ENCODE data around the gene WDR5.
A peak's percentile ranks its signal among the peaks of the same experiment; 100 is the strongest.

Gene WDR5

GRCh38 chr9:134174526-134175290 lies 38.8 kb downstream of the WDR5 start:
- DNase-seq, result no peak

- no peak for DNase-seq
Observed at GRCh38 chr9:134175291-134175807, 39.5 kb downstream of the WDR5 start.

- DNase-seq, result no peak
Observed at GRCh38 chr9:134175808-134176598, 40.1 kb downstream of the WDR5 start.

- no peak for DNase-seq
Observed at GRCh38 chr9:134176599-134176968, 40.7 kb downstream of the WDR5 start.

GRCh38 chr9:134177186-134177585 lies 41.3 kb downstream of the WDR5 start:
- DNase-seq, result no peak

GRCh38 chr9:134177624-134178393 lies 41.9 kb downstream of the WDR5 start:
- no peak for DNase-seq

- no peak for DNase-seq
Observed at GRCh38 chr9:134178394-134178767, 42.5 kb downstream of the WDR5 start.

- DNase-seq, result no peak
Observed at GRCh38 chr9:134178768-134179551, 43.1 kb downstream of the WDR5 start.

- DNase-seq, result no peak
Observed at GRCh38 chr9:134179595-134179917, 43.7 kb downstream of the WDR5 start.

GRCh38 chr9:134179918-134180785 lies 44.3 kb downstream of the WDR5 start:
- no peak for DNase-seq

- DNase-seq, result no peak
Observed at GRCh38 chr9:134180786-134181647, 45.1 kb downstream of the WDR5 start.

GRCh38 chr9:134181648-134182034 lies 45.8 kb downstream of the WDR5 start:
- DNase-seq, result no peak

GRCh38 chr9:134182554-134183085 lies 46.7 kb downstream of the WDR5 start:
- DNase-seq, result no peak

GRCh38 chr9:134185536-134186011 lies 49.7 kb downstream of the WDR5 start:
- peak; percentile 26 for DNase-seq

- no peak for DNase-seq
Observed at GRCh38 chr9:134186471-134187109, 50.7 kb downstream of the WDR5 start.

- no peak for DNase-seq
Observed at GRCh38 chr9:134187110-134187531, 51.2 kb downstream of the WDR5 start.

GRCh38 chr9:134187891-134188385 lies 52.1 kb downstream of the WDR5 start:
- no peak for DNase-seq

GRCh38 chr9:134188386-134189144 lies 52.7 kb downstream of the WDR5 start:
- DNase-seq, result no peak

GRCh38 chr9:134189145-134189469 lies 53.2 kb downstream of the WDR5 start:
- DNase-seq, result no peak
